Cardiac muscle cell (in vitro differentiated cells and primary cell): ENCODE measurements around the gene SOX13. TPM values are rescaled to one million over a fixed set of nuclear protein-coding genes. Genes with fewer than 3 reads are reported as not detected.

Source experiments
- DNase-seq, 2 donors: peaks; one replicate each; pipeline versions ENCODE4 v3.0.0 to v3.0.0-alpha.2; 2010 to 2017; ENCODE audit warnings: low read depth in 1 of 2, low spot score in 1 of 2
- H3K27ac ChIP-seq: fragments of 200-600 bp; sonication (generic); 2 replicates; pipeline ENCODE4 v1.5.1; 2016
- H3K27me3 ChIP-seq: fragments of 200-600 bp; sonication (generic); 2 replicates; pipeline ENCODE4 v1.6.0; 2016; ENCODE audit warnings: control low read depth
- H3K36me3 ChIP-seq: fragments of 200-600 bp; sonication (generic); 2 replicates; pipeline ENCODE4 v1.5.1; 2016; ENCODE audit warnings: control low read depth
- H3K4me1 ChIP-seq: fragments of 200-600 bp; sonication (generic); 2 replicates; pipeline ENCODE4 v1.8.1; 2017; ENCODE audit warnings: low read depth, mild to moderate bottlenecking, mixed run types
- H3K4me3 ChIP-seq: fragments of 200-600 bp; sonication (generic); 2 replicates; pipeline ENCODE4 v1.5.1; 2016; ENCODE audit warnings: mild to moderate bottlenecking
- H3K9me3 ChIP-seq: fragments of 200-600 bp; sonication (generic); 2 replicates; pipeline ENCODE4 v1.5.1; 2017; ENCODE audit warnings: low read depth, mild to moderate bottlenecking, control low read depth
- CTCF ChIP-seq: IDR thresholded peaks from 2 replicates; pipeline ENCODE4 v1.5.1; 2012; ENCODE audit warnings: low read depth, mild to moderate bottlenecking, low read length
- polyA plus RNA-seq: library from polyadenylated mRNA; unstranded; fragments of >200 nt; fragmentation: Nextera tagmentation; extraction: Ambion mirVana; gene quantifications from 2 replicates; pipeline ENCODE4 v1.2.1, GENCODE V29; 2016
- total RNA-seq: library from RNA; depleted of rRNA; stranded (reverse); fragments of >200 nt; gene quantifications from 2 replicates; pipeline ENCODE4 v1.2.3, GENCODE V29; 2016

Gene SOX13
- total and polyA plus RNA-seq, 2 experiments from 2014 or later, result 34.8 to 39.7 TPM

DNA sequence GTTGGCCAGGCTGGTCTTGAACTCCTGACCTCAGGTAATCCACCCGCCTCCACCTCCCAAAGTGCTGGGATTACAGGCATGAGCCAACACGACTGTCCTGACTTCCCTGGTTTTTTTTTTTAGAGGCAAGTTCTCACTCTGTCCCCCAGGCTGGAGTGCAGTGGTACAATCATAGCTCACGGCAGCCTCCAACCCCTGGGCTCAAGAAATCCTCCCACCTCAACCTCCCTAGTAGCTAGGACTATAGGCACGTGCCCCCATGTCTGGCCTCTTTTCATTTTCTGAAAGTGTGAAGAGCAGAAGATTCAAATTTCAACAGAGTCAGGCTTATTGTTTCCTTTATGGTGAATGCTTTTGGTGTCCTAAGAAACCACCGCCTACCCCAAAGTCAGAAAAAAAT is 21.7 kb upstream of the SOX13 start:
- Histone ChIP-seq H3K27ac (no peak overlapping the region), H3K4me3 (no peak overlapping the region), H3K36me3 (no peaks in the 10 kb centered on the region), H3K9me3 (no peaks in the 10 kb centered on the region), H3K4me1 (no peaks in the 10 kb centered on the region), H3K27me3 (no peaks in the 10 kb centered on the region)
- no peak for TF ChIP-seq CTCF
- DNase-seq, result no peak

- Histone ChIP-seq H3K4me3 (no peak overlapping the region), H3K36me3 (no peaks in the 10 kb centered on the region), H3K9me3 (no peaks in the 10 kb centered on the region), H3K4me1 (no peaks in the 10 kb centered on the region), H3K27me3 (no peaks in the 10 kb centered on the region), H3K27ac (no peak overlapping the region)
- TF ChIP-seq CTCF, result no peak
- no peak for DNase-seq
Observed at GRCh38 chr1:204051718-204052117, 21.2 kb upstream of the SOX13 start.

- no peak for TF ChIP-seq CTCF
- H3K27ac ChIP-seq, result no peak overlapping the region
- no peaks in the 10 kb centered on the region for H3K27me3 ChIP-seq
- H3K4me1 ChIP-seq, result no peaks in the 10 kb centered on the region
- no peaks in the 10 kb centered on the region for H3K36me3 ChIP-seq
- H3K9me3 ChIP-seq, result no peaks in the 10 kb centered on the region
- H3K4me3 ChIP-seq, result no peak overlapping the region
- DNase-seq, result no peak
Observed at GRCh38 chr1:204053893-204054292, 19.0 kb upstream of the SOX13 start.

DNA sequence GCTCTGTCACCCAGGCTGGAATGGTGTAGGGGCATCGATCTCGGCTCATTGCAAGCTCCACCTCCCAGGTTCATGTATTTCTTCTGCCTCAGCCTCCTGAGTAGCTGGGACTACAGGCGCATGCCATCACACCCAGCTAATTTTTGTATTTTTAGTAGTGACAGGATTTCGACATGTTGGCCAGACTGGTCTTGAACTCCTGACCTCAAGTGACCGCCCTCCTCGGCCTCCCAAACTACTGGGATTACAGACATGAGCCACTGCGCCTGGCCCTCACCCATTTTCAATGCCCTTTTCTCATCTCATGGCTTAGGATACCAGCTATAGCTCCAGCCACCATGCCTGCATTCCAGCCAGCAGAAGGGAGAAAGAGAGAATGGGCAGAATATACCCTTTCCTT is 12.9 kb upstream of the SOX13 start:
- TF ChIP-seq CTCF, result no peak

DNA sequence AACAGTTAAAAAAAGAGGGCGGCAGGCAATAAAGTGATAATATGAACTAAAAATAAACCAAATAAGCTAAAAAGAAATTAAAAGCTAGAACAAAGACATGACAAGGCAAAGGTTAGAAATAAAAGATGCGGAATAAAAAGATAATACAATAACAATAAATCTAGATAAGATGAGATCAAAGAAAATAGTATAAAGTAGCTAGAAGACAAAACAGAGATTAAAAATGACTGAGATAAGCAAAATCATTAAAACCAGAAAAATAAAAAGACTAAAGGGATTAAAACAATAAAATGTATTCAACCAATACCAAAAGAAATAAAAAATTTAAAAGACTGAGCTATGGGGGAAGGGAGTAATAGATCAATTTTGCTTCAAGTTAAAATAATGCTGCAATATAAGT is 10.8 kb upstream of the SOX13 start:
- TF ChIP-seq CTCF, result no peak
- Histone ChIP-seq H3K4me3 (no peak overlapping the region), H3K36me3 (no peaks in the 10 kb centered on the region), H3K9me3 (no peaks in the 10 kb centered on the region), H3K27me3 (no peaks in the 10 kb centered on the region), H3K4me1 (no peaks in the 10 kb centered on the region), H3K27ac (no peak overlapping the region)
- DNase-seq, result no peak

More for the DNA sequence above, 12.9 kb upstream of the SOX13 start:
- H3K9me3 ChIP-seq, result no peaks in the 10 kb centered on the region
- H3K36me3 ChIP-seq, result no peaks in the 10 kb centered on the region
- no peak overlapping the region for H3K27ac ChIP-seq
- H3K4me3 ChIP-seq, result no peak overlapping the region
- H3K4me1 ChIP-seq, result no peaks in the 10 kb centered on the region
- no peaks in the 10 kb centered on the region for H3K27me3 ChIP-seq
- DNase-seq, result no peak
